OCI-LY1 (cell line): ENCODE data around the gene FH.

Experiments
- H2AFZ ChIP-seq: fragments of 200-600 bp; sonication (generic), shearing (Covaris generic); 2 replicates; pipeline ENCODE4 v1.6.0; 2014; ENCODE audit warnings: antibody characterized with exemption, mild to moderate bottlenecking, low read length
- H3F3A ChIP-seq: fragments of 200-600 bp; sonication (generic), shearing (Covaris generic); 2 replicates; pipeline ENCODE4 v1.6.0; 2014; ENCODE audit warnings: mild to moderate bottlenecking, antibody characterized with exemption, low read length, moderate library complexity; ENCODE audit not compliant: insufficient read depth
- H3K27ac ChIP-seq: fragments of 200-600 bp; sonication (generic); 2 replicates; pipeline ENCODE4 v1.5.1; 2014; ENCODE audit warnings: low read length, mixed run types, mild to moderate bottlenecking, low read depth; ENCODE audit not compliant: poor library complexity, severe bottlenecking
- H3K27me3 ChIP-seq: fragments of 200-600 bp; sonication (generic); 2 replicates; pipeline ENCODE4 v1.6.0; 2014; ENCODE audit warnings: antibody characterized with exemption, mild to moderate bottlenecking, low read length, moderate library complexity; ENCODE audit not compliant: insufficient read depth
- H3K36me3 ChIP-seq: fragments of 200-600 bp; sonication (generic); 2 replicates; pipeline ENCODE4 v1.6.1; 2014; ENCODE audit warnings: mild to moderate bottlenecking, antibody characterized with exemption, low read length, moderate library complexity, mixed read lengths; ENCODE audit not compliant: insufficient read depth
- H3K4me1 ChIP-seq: fragments of 200-600 bp; sonication (generic); 2 replicates; pipeline ENCODE4 v1.5.1; 2014; ENCODE audit warnings: mild to moderate bottlenecking, low read length, moderate library complexity; ENCODE audit not compliant: insufficient read depth, severe bottlenecking
- H3K4me2 ChIP-seq: fragments of 200-600 bp; sonication (generic), shearing (Covaris generic); 2 replicates; pipeline ENCODE4 v1.6.1; 2014; ENCODE audit warnings: low read length
- H3K4me3 ChIP-seq: fragments of 200-600 bp; sonication (generic); 2 replicates; pipeline ENCODE4 v1.5.1; 2014; ENCODE audit warnings: low read length, low read depth, mild to moderate bottlenecking, mixed read lengths; ENCODE audit not compliant: poor library complexity, severe bottlenecking
- H3K79me2 ChIP-seq: fragments of 200-600 bp; shearing (Covaris generic); 2 replicates; pipeline ENCODE4 v1.6.1; 2016; ENCODE audit warnings: mixed run types, low read length, mixed read lengths; ENCODE audit not compliant: insufficient read depth
- H3K9ac ChIP-seq: fragments of 200-600 bp; sonication (generic), shearing (Covaris generic); 2 replicates; pipeline ENCODE4 v1.6.1; 2014; ENCODE audit warnings: mild to moderate bottlenecking, low read length, mixed read lengths
- H3K9me2 ChIP-seq: fragments of 200-600 bp; sonication (generic), shearing (Covaris generic); 2 replicates; pipeline ENCODE4 v1.6.1; 2014; ENCODE audit warnings: low read depth, mild to moderate bottlenecking, low read length, mixed read lengths
- H3K9me3 ChIP-seq: fragments of 200-600 bp; shearing (Covaris generic); 2 replicates; pipeline ENCODE4 v1.6.1; 2014; ENCODE audit warnings: low read length, mixed read lengths
- H4K20me1 ChIP-seq: fragments of 200-600 bp; sonication (generic), shearing (Covaris generic); 2 replicates; pipeline ENCODE4 v1.6.0; 2016; ENCODE audit warnings: mild to moderate bottlenecking, low read length; ENCODE audit not compliant: insufficient read depth
- EZH2 ChIP-seq: fragments of 200-600 bp; sonication (generic), shearing (Covaris generic); IDR thresholded peaks from 2 replicates; pipeline ENCODE4 v1.8.0; 2017; ENCODE audit warnings: borderline replicate concordance, mixed run types, mild to moderate bottlenecking, antibody characterized with exemption, low read length, moderate library complexity, mixed read lengths
- TF ChIP-seq, protein P1 (sequence below): fragments of 200-600 bp; sonication (generic), shearing (Covaris generic); IDR thresholded peaks from 2 replicates; pipeline ENCODE4 v1.5.1; 2017; ENCODE audit warnings: mild to moderate bottlenecking, antibody characterized with exemption, low read length, moderate library complexity, mixed read lengths

The FH gene

DNA sequence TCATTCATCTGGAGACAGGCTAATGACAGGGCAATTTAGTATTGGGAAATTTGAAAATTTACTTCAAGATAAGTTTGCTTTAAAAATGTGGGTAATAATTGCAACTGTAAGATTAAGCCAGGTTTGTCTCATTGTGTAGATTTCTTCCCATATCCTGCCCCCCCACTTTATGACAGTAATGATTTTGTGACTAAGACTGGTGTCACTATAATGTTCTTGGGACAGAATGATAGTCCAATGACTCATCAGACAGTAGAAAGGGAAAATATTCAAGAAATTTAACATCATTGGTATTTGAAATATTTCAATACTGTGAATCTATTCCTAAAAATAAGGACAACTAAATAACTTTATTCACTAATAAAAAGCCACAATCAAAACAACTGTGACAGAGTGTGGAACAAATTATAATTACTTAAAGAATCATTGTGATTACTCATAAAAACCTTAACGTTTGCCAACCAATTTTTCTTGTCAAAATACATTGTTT lies 36.7 kb downstream of the FH start:
- Histone ChIP-seq H3K27ac (no peak overlapping the region), H3F3A (no peaks in the 10 kb centered on the region), H3K4me3 (no peak overlapping the region), H3K4me2 (no peak overlapping the region), H3K4me1 (no peaks in the 10 kb centered on the region), H3K9me2 (no peaks in the 10 kb centered on the region), H3K79me2 (no peaks in the 10 kb centered on the region), H2AFZ (no peak overlapping the region), H3K27me3 (no peaks in the 10 kb centered on the region), H3K36me3 (no peaks in the 10 kb centered on the region), H4K20me1 (no peaks in the 10 kb centered on the region), H3K9ac (no peak overlapping the region), H3K9me3 (no peaks in the 10 kb centered on the region)
- TF ChIP-seq, protein P1, sequence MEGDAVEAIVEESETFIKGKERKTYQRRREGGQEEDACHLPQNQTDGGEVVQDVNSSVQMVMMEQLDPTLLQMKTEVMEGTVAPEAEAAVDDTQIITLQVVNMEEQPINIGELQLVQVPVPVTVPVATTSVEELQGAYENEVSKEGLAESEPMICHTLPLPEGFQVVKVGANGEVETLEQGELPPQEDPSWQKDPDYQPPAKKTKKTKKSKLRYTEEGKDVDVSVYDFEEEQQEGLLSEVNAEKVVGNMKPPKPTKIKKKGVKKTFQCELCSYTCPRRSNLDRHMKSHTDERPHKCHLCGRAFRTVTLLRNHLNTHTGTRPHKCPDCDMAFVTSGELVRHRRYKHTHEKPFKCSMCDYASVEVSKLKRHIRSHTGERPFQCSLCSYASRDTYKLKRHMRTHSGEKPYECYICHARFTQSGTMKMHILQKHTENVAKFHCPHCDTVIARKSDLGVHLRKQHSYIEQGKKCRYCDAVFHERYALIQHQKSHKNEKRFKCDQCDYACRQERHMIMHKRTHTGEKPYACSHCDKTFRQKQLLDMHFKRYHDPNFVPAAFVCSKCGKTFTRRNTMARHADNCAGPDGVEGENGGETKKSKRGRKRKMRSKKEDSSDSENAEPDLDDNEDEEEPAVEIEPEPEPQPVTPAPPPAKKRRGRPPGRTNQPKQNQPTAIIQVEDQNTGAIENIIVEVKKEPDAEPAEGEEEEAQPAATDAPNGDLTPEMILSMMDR = no peak
- TF ChIP-seq EZH2 = no peak

DNA sequence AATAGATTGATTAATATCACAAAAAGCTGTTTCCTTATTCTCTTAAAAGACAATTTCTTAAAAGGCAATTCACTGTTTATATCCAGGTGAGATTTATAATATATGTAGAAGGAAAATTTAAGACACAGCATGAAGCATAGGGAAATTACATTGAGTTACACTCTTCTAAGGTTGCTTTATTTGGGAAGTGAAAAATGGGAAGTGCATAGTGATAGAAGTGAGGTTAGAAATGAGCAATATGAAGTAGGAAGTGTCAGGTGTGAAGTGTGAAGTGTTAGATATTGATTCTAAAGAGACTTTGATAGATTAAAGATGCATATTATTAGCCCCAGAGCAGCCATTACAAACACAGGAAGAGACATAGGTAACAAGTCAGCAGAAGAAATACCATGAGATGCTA lies 40.3 kb downstream of the FH start:
- H3K79me2 ChIP-seq = no peaks in the 10 kb centered on the region
- H3K27me3 ChIP-seq = no peaks in the 10 kb centered on the region
- no peaks in the 10 kb centered on the region for H4K20me1 ChIP-seq
- H3K9me3 ChIP-seq = no peaks in the 10 kb centered on the region
- H3K27ac ChIP-seq = no peak overlapping the region
- H2AFZ ChIP-seq = no peak overlapping the region
- H3K4me3 ChIP-seq = no peak overlapping the region
- no peak overlapping the region for H3K9ac ChIP-seq
- TF ChIP-seq, protein P1 = no peak
- TF ChIP-seq EZH2 = no peak
- no peak overlapping the region for H3K4me2 ChIP-seq
- no peaks in the 10 kb centered on the region for H3K36me3 ChIP-seq
- H3K9me2 ChIP-seq = no peaks in the 10 kb centered on the region
- H3F3A ChIP-seq = no peaks in the 10 kb centered on the region
- H3K4me1 ChIP-seq = no peaks in the 10 kb centered on the region

DNA sequence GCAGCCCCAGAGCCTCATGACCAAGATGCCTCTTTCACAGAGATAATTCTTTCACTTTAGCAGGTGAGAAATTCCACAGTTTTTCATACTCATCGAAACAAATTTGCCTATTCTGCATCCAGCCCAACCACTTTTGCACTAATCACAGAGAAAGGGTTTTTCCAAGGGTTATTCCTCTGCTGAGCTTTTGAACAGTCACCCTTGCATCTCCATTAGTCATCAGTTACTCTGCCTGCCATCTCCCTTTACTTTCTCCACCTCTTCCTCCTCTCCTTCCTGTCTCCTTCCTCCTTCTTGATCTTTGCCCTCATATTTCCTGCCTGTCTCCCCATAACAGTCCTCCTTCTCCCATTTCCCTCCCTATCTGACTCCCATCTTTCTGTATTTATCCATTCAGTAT lies 43.9 kb downstream of the FH start:
- H3K9me3 ChIP-seq = no peaks in the 10 kb centered on the region
- H3K4me3 ChIP-seq = no peak overlapping the region
- no peak overlapping the region for H3K9ac ChIP-seq
- H3K9me2 ChIP-seq = no peaks in the 10 kb centered on the region
- TF ChIP-seq, protein P1 = no peak
- H3K4me2 ChIP-seq = no peak overlapping the region
- H3K79me2 ChIP-seq = no peaks in the 10 kb centered on the region
- H2AFZ ChIP-seq = no peak overlapping the region
- no peaks in the 10 kb centered on the region for H3K27me3 ChIP-seq
- no peaks in the 10 kb centered on the region for H4K20me1 ChIP-seq
- no peaks in the 10 kb centered on the region for H3K4me1 ChIP-seq
- no peaks in the 10 kb centered on the region for H3F3A ChIP-seq
- no peaks in the 10 kb centered on the region for H3K36me3 ChIP-seq
- no peak overlapping the region for H3K27ac ChIP-seq
